Vagina (tissue), 2 donors: ENCODE results near the gene ASPSCR1. TPM values are rescaled to one million over a fixed set of nuclear protein-coding genes. Genes with fewer than 3 reads are reported as not detected.
"Not testable (repeated sequence)": the region's sequence is repeated elsewhere in the genome, so short reads cannot be mapped to it uniquely, and the experiment has no call there.

ENCODE experiments used
- DNase-seq, 2 donors: peaks; one replicate each; pipeline ENCODE4 v3.0.0-alpha.2; 2017; ENCODE audit errors: extremely low spot score in 2 of 2
- H3K27ac ChIP-seq: fragments of 200-600 bp; sonication (generic); one replicate; pipeline ENCODE4 v1.5.1; 2019
- H3K27me3 ChIP-seq: fragments of 200-600 bp; sonication (generic); one replicate; pipeline ENCODE4 v1.5.1; 2019
- H3K36me3 ChIP-seq, 2 donors: fragments of 200-600 bp; sonication (generic); one replicate each; pipeline ENCODE4 v1.5.1; 2017 to 2019
- H3K4me1 ChIP-seq: fragments of 200-600 bp; sonication (generic); one replicate; pipeline ENCODE4 v1.5.1; 2019
- H3K4me3 ChIP-seq, 2 donors: fragments of 200-600 bp; sonication (generic); 1 replicate in 1 of 2; 2 replicates in 1 of 2; pipeline ENCODE4 v1.5.1; 2016 to 2019
- H3K9me3 ChIP-seq: fragments of 200-600 bp; sonication (generic); one replicate; pipeline ENCODE4 v1.5.1; 2019
- CTCF ChIP-seq, 3 experiments: fragments of 450-650 bp in 2 of 3; fragments of 200-600 bp in 1 of 3; sonication (generic) in 1 of 3; IDR thresholded peaks; one replicate each; pipeline ENCODE4 v1.5.1; 2017 to 2019; ENCODE audit warnings: antibody characterized with exemption in 3 of 3, mild to moderate bottlenecking in 2 of 3, moderate library complexity in 2 of 3
- POLR2A ChIP-seq, 2 donors: fragments of 450-650 bp; IDR thresholded peaks; one replicate each; pipeline ENCODE4 v1.6.1; 2017; ENCODE audit warnings: antibody characterized with exemption in 2 of 2, mild to moderate bottlenecking in 2 of 2, moderate library complexity in 2 of 2
- POLR2AphosphoS5 ChIP-seq, 2 donors: sonication (generic); formaldehyde crosslinking; IDR thresholded peaks; one replicate each; pipeline ENCODE4 v1.9.0; 2017; ENCODE audit warnings: antibody characterized with exemption in 2 of 2, mild to moderate bottlenecking in 2 of 2, low read depth in 1 of 2; ENCODE audit not compliant: insufficient read depth in 1 of 2
- intact Hi-C: fragments of 100-400 bp; cut with DNase I; formaldehyde crosslinking; loops from one replicate; pipeline ENCODE4 v1.15.1; 2023
- total RNA-seq: library from RNA; depleted of rRNA; stranded (reverse); fragments of >200 nt; gene quantifications from one replicate; pipeline ENCODE4 v1.2.3, GENCODE V29; 2016

Gene ASPSCR1
- total RNA-seq, 1 donor from 2014 or later: 31.2 TPM

GRCh38 chr17:82037092-82037888, 59.9 kb downstream of the ASPSCR1 start, which contains the start of gene DCXR:
DCXR (minus strand) TSS chr17:82037697; CDS start chr17:82037682, 15 bp downstream.
- H3K27me3 ChIP-seq: no peaks in the 10 kb centered on the region
- no peaks in the 10 kb centered on the region for H3K9me3 ChIP-seq
- intact Hi-C loops: no loop called here
- H3K4me1 ChIP-seq: peaks cover 19% of the 10 kb centered on the region
- peak in 1 of 2 donors; percentile 95 for TF ChIP-seq POLR2A (IDR thresholded peaks at IDR 0.05)
- peak; percentile 13 to 64 (median 50) for TF ChIP-seq CTCF (IDR thresholded peaks at IDR 0.05)
- peak; percentile 71 to 98 for TF ChIP-seq POLR2AphosphoS5 (IDR thresholded peaks at IDR 0.05; ENCODE audit: insufficient read depth in 1 of 2, low read depth in 1 of 2)
- peak within 1 kb of the TSS; percentile 71 to 79 for H3K4me3 ChIP-seq
- peak within 1 kb of the TSS; percentile 87 for H3K27ac ChIP-seq
- peak in 1 of 2 donors; percentile 97 for DNase-seq
- H3K36me3 ChIP-seq: no peaks in the 10 kb centered on the region

- H3K9me3 ChIP-seq: no peaks in the 10 kb centered on the region
- H3K27me3 ChIP-seq: no peaks in the 10 kb centered on the region
- H3K27ac ChIP-seq: peak overlapping the region; percentile 87
- H3K4me1 ChIP-seq: peaks cover 16% of the 10 kb centered on the region
- no peak for DNase-seq
- no peaks in the 10 kb centered on the region for H3K36me3 ChIP-seq
- TF ChIP-seq POLR2AphosphoS5 (IDR thresholded peaks at IDR 0.05; ENCODE audit: insufficient read depth in 1 of 2, low read depth in 1 of 2): no peak
- no peak for TF ChIP-seq CTCF (IDR thresholded peaks at IDR 0.05)
- TF ChIP-seq POLR2A (IDR thresholded peaks at IDR 0.05): no peak
- intact Hi-C loops: no loop called here
- H3K4me3 ChIP-seq: peak overlapping the region; percentile 71 to 79
Measured at GRCh38 chr17:82037889-82038195, 60.4 kb downstream of the ASPSCR1 start.

DNA sequence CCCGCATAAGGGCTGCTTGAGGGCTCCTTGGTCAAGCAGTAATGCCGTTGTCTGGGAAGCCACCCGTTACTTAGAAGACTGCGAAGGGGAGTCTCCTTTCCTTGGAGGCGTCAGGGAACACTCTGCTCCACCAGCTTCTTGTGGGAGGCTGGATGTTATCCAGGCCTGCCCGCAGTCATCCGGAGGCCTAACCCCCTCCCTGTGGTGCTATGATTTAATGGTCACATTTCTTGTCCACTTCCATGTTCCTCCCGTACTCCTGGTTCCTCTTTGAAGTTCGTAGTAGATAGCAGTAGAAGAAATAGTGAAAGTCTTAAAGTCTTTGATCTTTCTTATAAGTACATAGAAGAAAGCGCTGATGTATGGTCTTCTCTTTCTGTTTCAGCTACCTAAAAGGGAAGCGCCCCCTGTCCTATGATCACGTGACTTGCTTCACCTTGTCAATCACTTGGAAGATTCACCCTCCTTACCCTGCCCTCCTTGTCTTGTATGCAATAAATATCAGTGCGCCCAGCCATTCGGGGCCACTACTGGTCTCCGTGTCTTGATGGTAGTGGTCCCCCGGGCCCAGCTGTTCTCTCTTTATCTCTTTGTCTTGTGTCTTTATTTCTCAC, 61.5 kb downstream of the ASPSCR1 start:
- H3K9me3 ChIP-seq, intact Hi-C loops, H3K27ac ChIP-seq: not testable (repeated sequence)

GRCh38 chr17:82039695-82040299, 62.4 kb downstream of the ASPSCR1 start:
- Histone ChIP-seq H3K4me3 (no peak overlapping the region), H3K36me3 (no peaks in the 10 kb centered on the region), H3K9me3 (no peaks in the 10 kb centered on the region), H3K4me1 (peaks cover 16% of the 10 kb centered on the region), H3K27ac (no peak overlapping the region), H3K27me3 (no peaks in the 10 kb centered on the region)
- no peak for DNase-seq
- intact Hi-C loops: loop anchor here (10.0 kb wide), 1 partner anchor 285 kb away; no protein-coding TSS in a partner anchor
- TF ChIP-seq POLR2AphosphoS5 (IDR thresholded peaks at IDR 0.05; ENCODE audit: insufficient read depth in 1 of 2, low read depth in 1 of 2) (no peak), POLR2A (IDR thresholded peaks at IDR 0.05) (no peak), CTCF (IDR thresholded peaks at IDR 0.05) (no peak)

More for the DNA sequence above, 61.5 kb downstream of the ASPSCR1 start:
- not testable (repeated sequence) for DNase-seq, H3K36me3 ChIP-seq, H3K4me3 ChIP-seq, H3K27me3 ChIP-seq
- H3K4me1 ChIP-seq: peaks cover 16% of the 10 kb centered on the region

- intact Hi-C loops: loop anchor here (10.0 kb wide), 1 partner anchor 284 kb away; no protein-coding TSS in a partner anchor
- Histone ChIP-seq H3K4me3 (no peak overlapping the region), H3K36me3 (no peaks in the 10 kb centered on the region), H3K27ac (no peak overlapping the region), H3K27me3 (no peaks in the 10 kb centered on the region), H3K4me1 (peaks cover 7% of the 10 kb centered on the region), H3K9me3 (no peaks in the 10 kb centered on the region)
- TF ChIP-seq CTCF (IDR thresholded peaks at IDR 0.05): no peak
- no peak for TF ChIP-seq POLR2AphosphoS5 (IDR thresholded peaks at IDR 0.05; ENCODE audit: insufficient read depth in 1 of 2, low read depth in 1 of 2)
- no peak for TF ChIP-seq POLR2A (IDR thresholded peaks at IDR 0.05)
- DNase-seq: no peak
Measured at GRCh38 chr17:82041144-82041814, 63.9 kb downstream of the ASPSCR1 start.
